HCT116 (cell line): ENCODE data around the gene C1R. TPM values are rescaled to one million over a fixed set of nuclear protein-coding genes. Genes with fewer than 3 reads are reported as not detected.

ENCODE experiments used
- ATAC-seq: fragments of 200-7000 bp; cut with Tn5 transposase; 2 replicates; pipeline ENCODE4 v1.9.1; 2020; ENCODE audit warnings: mild to moderate bottlenecking, moderate library complexity
- BruUV-seq: library from RNA; stranded (reverse); fragments of 400-500 nt; replicated peaks from 2 replicates; lab custom pipeline; 2021; lab: Mats Ljungman, UMichigan
- CTCF ChIA-PET: fragments of 300-600 bp; sonication (Branson Sonifier 250); formaldehyde crosslinking; loops from one replicate; lab custom pipeline; 2021; ENCODE audit warnings: antibody characterized with exemption; lab: Charles Lee
- POLR2A ChIA-PET: fragments of 300-600, 350-600 bp; sonication (Branson Sonifier 250); formaldehyde crosslinking; loops from one replicate; lab custom pipeline; 2021; ENCODE audit warnings: antibody characterized with exemption; lab: Charles Lee
- RAD21 ChIA-PET, 2 experiments: fragments of 300-600 bp; sonication (Branson Sonifier 250); formaldehyde crosslinking; loops; one replicate each; lab custom pipeline; 2023; ENCODE audit warnings: low total read pairs in 2 of 2; ENCODE audit not compliant: uncharacterized antibody in 2 of 2, unreplicated experiment in 2 of 2, low non-redundant PET in 1 of 2; lab: Charles Lee
- DNase-seq: peaks from one replicate; pipeline ENCODE4 v3.0.0-alpha.2; 2010; ENCODE audit warnings: low read depth, low spot score
- H2AFZ ChIP-seq: fragments of 200-600 bp; shearing (Covaris generic), sonication (generic); 2 replicates; pipeline ENCODE4 v1.6.1; 2017; ENCODE audit warnings: low read depth, mixed run types, mixed read lengths, antibody characterized with exemption, low read length; ENCODE audit not compliant: poor library complexity, severe bottlenecking
- H3K27ac ChIP-seq: 2 replicates; pipeline ENCODE4 v1.5.1; 2012; ENCODE audit warnings: low read depth, low read length
- H3K27me3 ChIP-seq: fragments of 200-600 bp; sonication (generic); 2 replicates; pipeline ENCODE4 v1.6.1; 2016; ENCODE audit warnings: mixed run types, low read length, mixed read lengths; ENCODE audit not compliant: insufficient read depth
- H3K36me3 ChIP-seq, 2 experiments: fragments of 200-500 bp in 1 of 2; fragments of 200-600 bp in 1 of 2; sonication (Bioruptor generic) in 1 of 2; sonication (generic) in 1 of 2; 2 replicates each; pipeline versions ENCODE4 v1.5.1 to v1.6.1; 2014 to 2016; ENCODE audit warnings: low read length in 2 of 2, inconsistent platforms in 1 of 2, mixed read lengths in 1 of 2, mixed run types in 1 of 2; ENCODE audit not compliant: insufficient read depth in 2 of 2, control insufficient read depth in 1 of 2
- H3K4me1 ChIP-seq, 2 experiments: fragments of 200-600 bp in 1 of 2; sonication (generic) in 1 of 2; 2 replicates each; pipeline versions ENCODE4 v1.5.1 to v1.6.1; 2012 to 2017; ENCODE audit warnings: low read length in 2 of 2, inconsistent platforms in 1 of 2, mild to moderate bottlenecking in 1 of 2, mixed read lengths in 1 of 2, mixed run types in 1 of 2, moderate library complexity in 1 of 2; ENCODE audit not compliant: insufficient read depth in 2 of 2, control insufficient read depth in 1 of 2
- H3K4me2 ChIP-seq: fragments of 200-600 bp; sonication (generic); 2 replicates; pipeline ENCODE4 v1.6.1; 2017; ENCODE audit warnings: mixed run types, low read length, mixed read lengths
- H3K4me3 ChIP-seq, 2 experiments: fragments of 200-600 bp in 1 of 2; sonication (generic) in 1 of 2; replicated peaks in 1 of 2; 2 replicates each; pipeline ENCODE4 v1.5.1; 2011 to 2016; ENCODE audit warnings: low read length in 2 of 2, control low read depth in 1 of 2, low read depth in 1 of 2, mild to moderate bottlenecking in 1 of 2, mixed read lengths in 1 of 2, mixed run types in 1 of 2
- H3K79me2 ChIP-seq: fragments of 200-600 bp; sonication (generic); 2 replicates; pipeline ENCODE4 v1.6.1; 2017; ENCODE audit warnings: mild to moderate bottlenecking, mixed run types, low read length, moderate library complexity, mixed read lengths; ENCODE audit not compliant: insufficient read depth
- H3K9ac ChIP-seq: fragments of 200-600 bp; sonication (generic); 2 replicates; pipeline ENCODE4 v1.6.1; 2016; ENCODE audit warnings: low read length, mixed read lengths
- H3K9me2 ChIP-seq: fragments of 200-600 bp; sonication (generic), shearing (Covaris generic); 2 replicates; pipeline ENCODE4 v1.6.1; 2017; ENCODE audit warnings: mixed run types, mild to moderate bottlenecking, moderate library complexity; ENCODE audit not compliant: insufficient read depth
- H3K9me3 ChIP-seq, 2 experiments: fragments of 200-500 bp in 1 of 2; fragments of 200-600 bp in 1 of 2; sonication (Bioruptor generic) in 1 of 2; sonication (generic) in 1 of 2; 2 replicates each; pipeline ENCODE4 v1.6.1; 2014 to 2017; ENCODE audit warnings: low read length in 2 of 2, mixed read lengths in 2 of 2, inconsistent platforms in 1 of 2, low read depth in 1 of 2, mild to moderate bottlenecking in 1 of 2, mixed run types in 1 of 2, moderate library complexity in 1 of 2; ENCODE audit not compliant: control insufficient read depth in 1 of 2, insufficient read depth in 1 of 2
- H4K20me1 ChIP-seq: fragments of 200-600 bp; sonication (generic), shearing (Covaris generic); 2 replicates; pipeline ENCODE4 v1.6.1; 2017; ENCODE audit warnings: mixed run types, mild to moderate bottlenecking, moderate library complexity; ENCODE audit not compliant: insufficient read depth
- CBX3 ChIP-seq: IDR thresholded peaks from 2 replicates; pipeline ENCODE4 v1.6.1; 2012; ENCODE audit warnings: low read depth
- CEBPB ChIP-seq: IDR thresholded peaks from 2 replicates; pipeline ENCODE4 v1.6.1; 2012; ENCODE audit warnings: low read depth
- EGR1 ChIP-seq: IDR thresholded peaks from 2 replicates; pipeline ENCODE4 v1.6.1; 2012; ENCODE audit warnings: low read depth
- EZH2 ChIP-seq: fragments of 200-600 bp; sonication (generic); IDR thresholded peaks from 2 replicates; pipeline ENCODE4 v1.6.1; 2017; ENCODE audit warnings: antibody characterized with exemption, mixed run types
- EZH2phosphoT487 ChIP-seq: fragments of 200-600 bp; IDR thresholded peaks from 2 replicates; pipeline ENCODE4 v1.6.1; 2018; ENCODE audit warnings: antibody characterized with exemption, borderline replicate concordance
- JUND ChIP-seq: IDR thresholded peaks from 2 replicates; pipeline ENCODE4 v1.6.1; 2012
- POLR2A ChIP-seq: IDR thresholded peaks from 2 replicates; pipeline ENCODE4 v1.7.0; 2011; ENCODE audit warnings: borderline replicate concordance; ENCODE audit not compliant: insufficient read depth, insufficient read length; ENCODE audit errors: extremely low read depth
- POLR2AphosphoS5 ChIP-seq: IDR thresholded peaks from 2 replicates; pipeline ENCODE4 v1.6.1; 2011; ENCODE audit warnings: mild to moderate bottlenecking, low read depth, low read length, moderate library complexity
- RAD21 ChIP-seq: IDR thresholded peaks from 2 replicates; pipeline ENCODE4 v1.6.1; 2012; ENCODE audit warnings: low read depth, mild to moderate bottlenecking
- SIN3A ChIP-seq: IDR thresholded peaks from 2 replicates; pipeline ENCODE4 v1.6.1; 2012; ENCODE audit warnings: low read depth
- SP1 ChIP-seq: IDR thresholded peaks from 2 replicates; pipeline ENCODE4 v1.6.1; 2012; ENCODE audit warnings: low read depth
- TCF7L2 ChIP-seq: IDR thresholded peaks from 2 replicates; pipeline ENCODE4 v1.7.0; 2011; ENCODE audit warnings: borderline replicate concordance, inconsistent platforms; ENCODE audit not compliant: insufficient read depth, insufficient read length; ENCODE audit errors: extremely low read depth
- YY1 ChIP-seq: IDR thresholded peaks from 2 replicates; pipeline ENCODE4 v1.6.1; 2011; ENCODE audit warnings: low read length, low read depth, moderate library complexity, mild to moderate bottlenecking; ENCODE audit not compliant: insufficient replicate concordance; ENCODE audit errors: extremely low read depth
- ZFX ChIP-seq: fragments of 450-650 bp; IDR thresholded peaks from 2 replicates; pipeline ENCODE4 v1.6.1; 2017
- ZNF274 ChIP-seq: fragments of 200-500 bp; sonication (Bioruptor generic); IDR thresholded peaks from 2 replicates; pipeline ENCODE4 v1.6.1; 2014; ENCODE audit warnings: mild to moderate bottlenecking, low read depth, low read length, inconsistent platforms
- intact Hi-C: fragments of 100-400 bp; cut with micrococcal nuclease; formaldehyde crosslinking; loops from 2 replicates; pipeline ENCODE4 v1.10.0; 2022
- total RNA-seq: library from RNA; stranded (reverse); gene quantifications from one replicate; pipeline ENCODE4 v1.2.1, GENCODE V29; 2021; ENCODE audit not compliant: unreplicated experiment
- TF ChIP-seq, protein P1 (sequence below): IDR thresholded peaks from 2 replicates; pipeline ENCODE4 v1.6.1; 2012
- TF ChIP-seq, protein P2 (sequence below): IDR thresholded peaks from 2 replicates; pipeline ENCODE4 v1.6.1; 2012
- TF ChIP-seq, protein P3 (sequence below), 3 experiments: fragments of 200-600 bp in 1 of 3; sonication (generic) in 1 of 3; IDR thresholded peaks in 2 of 3; conservative IDR thresholded peaks in 1 of 3; 2 replicates each; pipeline ENCODE4 v1.5.1; 2012 to 2017; ENCODE audit warnings: low read depth in 2 of 3, low read length in 2 of 3, antibody characterized with exemption in 1 of 3, borderline replicate concordance in 1 of 3, control low read depth in 1 of 3, mild to moderate bottlenecking in 1 of 3, mixed read lengths in 1 of 3, mixed run types in 1 of 3, moderate library complexity in 1 of 3; ENCODE audit not compliant: insufficient read depth in 1 of 3

Gene C1R
- total RNA-seq, 1 experiment from 2014 or later = 4.3 TPM

DNA sequence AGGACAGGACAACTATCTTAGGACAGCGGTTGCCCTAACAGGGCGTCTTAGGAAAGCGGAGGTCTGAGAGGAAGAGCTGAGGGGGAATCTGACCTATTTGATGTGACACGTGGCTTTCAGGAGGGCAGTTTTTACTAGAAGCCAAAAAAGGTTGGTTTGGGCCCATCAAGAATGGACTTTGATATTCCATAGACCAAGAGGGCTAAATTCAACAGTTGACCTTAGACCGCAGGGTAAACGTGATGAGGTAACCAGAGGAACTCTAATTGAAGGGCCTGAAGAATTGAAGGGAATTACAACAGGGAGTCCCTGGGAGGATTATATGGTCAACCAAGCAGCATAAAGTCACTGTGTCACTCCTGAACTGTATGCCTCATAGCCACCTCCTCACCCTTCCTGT, 20.2 kb downstream of the C1R start:
- RAD21 ChIA-PET = no interaction called here
- H3K79me2 ChIP-seq = no peaks in the 10 kb centered on the region
- H3K27ac ChIP-seq = no peak overlapping the region
- intact Hi-C loops = no loop called here
- no peaks in the 10 kb centered on the region for H3K9me3 ChIP-seq
- no TSS peak for BruUV-seq
- H2AFZ ChIP-seq = no peak overlapping the region
- POLR2A ChIA-PET = no interaction called here
- no peak overlapping the region for H3K9ac ChIP-seq
- CTCF ChIA-PET = no interaction called here
- no peaks in the 10 kb centered on the region for H3K4me1 ChIP-seq
- no peak overlapping the region for H3K4me2 ChIP-seq
- no peak overlapping the region for H3K4me3 ChIP-seq
- no peaks in the 10 kb centered on the region for H3K9me2 ChIP-seq
- DNase-seq = no peak
- no peaks in the 10 kb centered on the region for H3K36me3 ChIP-seq
- H3K27me3 ChIP-seq = no peaks in the 10 kb centered on the region
- no peaks in the 10 kb centered on the region for H4K20me1 ChIP-seq
- no peak for TF ChIP-seq SP1
- no peak for TF ChIP-seq RAD21
- TF ChIP-seq TCF7L2 = no peak
- no peak for TF ChIP-seq EZH2
- no peak for TF ChIP-seq SIN3A
- no peak for TF ChIP-seq CEBPB
- no peak for TF ChIP-seq YY1
- TF ChIP-seq, protein P1, sequence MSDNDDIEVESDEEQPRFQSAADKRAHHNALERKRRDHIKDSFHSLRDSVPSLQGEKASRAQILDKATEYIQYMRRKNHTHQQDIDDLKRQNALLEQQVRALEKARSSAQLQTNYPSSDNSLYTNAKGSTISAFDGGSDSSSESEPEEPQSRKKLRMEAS = no peak
- no peak for TF ChIP-seq ZFX
- ATAC-seq = no peak

DNA sequence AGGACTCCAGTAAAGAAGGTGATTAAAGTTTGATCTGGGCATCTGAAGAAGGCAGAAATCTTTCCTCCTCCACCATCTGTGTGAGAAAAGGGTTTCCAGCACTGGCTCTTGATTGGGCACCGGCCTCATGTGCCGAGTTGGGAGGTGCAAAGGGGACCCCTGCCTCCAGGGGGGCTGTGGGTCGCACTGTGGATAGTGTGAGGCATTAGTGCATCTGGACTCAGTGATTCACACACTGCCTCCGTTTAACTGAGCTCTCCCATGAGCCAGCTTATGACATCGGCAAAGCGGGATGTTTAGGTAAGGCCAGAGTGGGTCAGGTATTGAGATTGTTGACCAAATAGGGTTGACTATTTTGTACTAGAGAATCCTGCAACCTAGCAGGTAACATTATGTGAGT, 22.9 kb downstream of the C1R start:
- DNase-seq (no peak), ATAC-seq (no peak)
- no peak overlapping the region for H3K9ac ChIP-seq
- no TSS peak for BruUV-seq
- H3K4me1 ChIP-seq = no peaks in the 10 kb centered on the region
- ChIA-PET POLR2A (no interaction called here), RAD21 (no interaction called here), CTCF (no interaction called here)
- no peaks in the 10 kb centered on the region for H3K9me3 ChIP-seq
- intact Hi-C loops = no loop called here
- no peak overlapping the region for H3K27ac ChIP-seq
- no peaks in the 10 kb centered on the region for H3K36me3 ChIP-seq
- TF ChIP-seq SP1 (no peak), YY1 (no peak), JUND (no peak), TCF7L2 (no peak), ZNF274 (no peak), ZFX (no peak), POLR2A (no peak), CBX3 (no peak), EGR1 (no peak), SIN3A (no peak), POLR2AphosphoS5 (no peak), EZH2phosphoT487 (no peak), RAD21 (no peak), CEBPB (no peak)
- TF ChIP-seq, protein P2, sequence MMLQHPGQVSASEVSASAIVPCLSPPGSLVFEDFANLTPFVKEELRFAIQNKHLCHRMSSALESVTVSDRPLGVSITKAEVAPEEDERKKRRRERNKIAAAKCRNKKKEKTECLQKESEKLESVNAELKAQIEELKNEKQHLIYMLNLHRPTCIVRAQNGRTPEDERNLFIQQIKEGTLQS = no peak
- TF ChIP-seq, protein P3, sequence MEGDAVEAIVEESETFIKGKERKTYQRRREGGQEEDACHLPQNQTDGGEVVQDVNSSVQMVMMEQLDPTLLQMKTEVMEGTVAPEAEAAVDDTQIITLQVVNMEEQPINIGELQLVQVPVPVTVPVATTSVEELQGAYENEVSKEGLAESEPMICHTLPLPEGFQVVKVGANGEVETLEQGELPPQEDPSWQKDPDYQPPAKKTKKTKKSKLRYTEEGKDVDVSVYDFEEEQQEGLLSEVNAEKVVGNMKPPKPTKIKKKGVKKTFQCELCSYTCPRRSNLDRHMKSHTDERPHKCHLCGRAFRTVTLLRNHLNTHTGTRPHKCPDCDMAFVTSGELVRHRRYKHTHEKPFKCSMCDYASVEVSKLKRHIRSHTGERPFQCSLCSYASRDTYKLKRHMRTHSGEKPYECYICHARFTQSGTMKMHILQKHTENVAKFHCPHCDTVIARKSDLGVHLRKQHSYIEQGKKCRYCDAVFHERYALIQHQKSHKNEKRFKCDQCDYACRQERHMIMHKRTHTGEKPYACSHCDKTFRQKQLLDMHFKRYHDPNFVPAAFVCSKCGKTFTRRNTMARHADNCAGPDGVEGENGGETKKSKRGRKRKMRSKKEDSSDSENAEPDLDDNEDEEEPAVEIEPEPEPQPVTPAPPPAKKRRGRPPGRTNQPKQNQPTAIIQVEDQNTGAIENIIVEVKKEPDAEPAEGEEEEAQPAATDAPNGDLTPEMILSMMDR (IDR thresholded peaks at IDR 0.05 in 2 of 3, conservative IDR thresholded peaks at IDR 0.05 in 1 of 3; ENCODE audit: borderline replicate concordance in 1 of 3, insufficient read depth in 1 of 3, low read depth in 2 of 3, low read length in 2 of 3) = no peak
- H3K79me2 ChIP-seq = no peaks in the 10 kb centered on the region
- H3K27me3 ChIP-seq = no peaks in the 10 kb centered on the region
- H2AFZ ChIP-seq = no peak overlapping the region
- no peak overlapping the region for H3K4me3 ChIP-seq
- H4K20me1 ChIP-seq = no peaks in the 10 kb centered on the region
- H3K4me2 ChIP-seq = no peak overlapping the region
- no peaks in the 10 kb centered on the region for H3K9me2 ChIP-seq
